DND-41 (cell line): Measurements from ENCODE around the gene CD52.

Experiments used
- CTCF ChIP-seq: IDR thresholded peaks from 2 replicates; pipeline ENCODE4 v1.5.1; 2012; ENCODE audit warnings: borderline replicate concordance, low read length, moderate library complexity, mild to moderate bottlenecking; ENCODE audit not compliant: poor library complexity, severe bottlenecking; ENCODE audit errors: extremely low read depth
- EZH2 ChIP-seq: IDR thresholded peaks from 3 replicates; pipeline ENCODE4 v1.6.1; 2012; ENCODE audit warnings: borderline replicate concordance, low read depth, mild to moderate bottlenecking, moderate library complexity, low read length, inconsistent platforms; ENCODE audit not compliant: severe bottlenecking

- no peak for TF ChIP-seq CTCF
- TF ChIP-seq EZH2 = no peak
These were observed 47.2 kb downstream of the CD52 start for GRCh38 chr1:26364956-26365355.
